ENCODE measurements around the gene FAM227A.

DNA sequence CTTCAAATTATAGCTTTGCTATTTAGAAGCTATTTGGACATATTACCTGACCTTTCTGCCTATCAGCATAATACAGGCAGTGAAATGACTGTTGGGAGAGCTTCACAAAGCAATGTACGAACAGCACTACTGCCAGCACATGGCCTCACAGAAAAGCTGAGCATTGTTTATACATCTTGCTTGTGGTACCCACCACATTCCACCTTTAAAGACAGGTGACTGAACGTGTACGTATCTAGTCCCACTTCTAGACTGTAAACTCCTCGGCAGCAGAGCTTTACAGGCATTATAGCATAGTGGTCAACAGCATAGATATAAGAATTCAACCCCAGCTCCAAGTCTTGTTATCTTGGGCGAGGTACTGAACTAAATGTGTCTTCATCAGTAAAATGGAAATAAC, 43.0 kb upstream of the FAM227A start:
- TF ChIP-seq, protein P1, sequence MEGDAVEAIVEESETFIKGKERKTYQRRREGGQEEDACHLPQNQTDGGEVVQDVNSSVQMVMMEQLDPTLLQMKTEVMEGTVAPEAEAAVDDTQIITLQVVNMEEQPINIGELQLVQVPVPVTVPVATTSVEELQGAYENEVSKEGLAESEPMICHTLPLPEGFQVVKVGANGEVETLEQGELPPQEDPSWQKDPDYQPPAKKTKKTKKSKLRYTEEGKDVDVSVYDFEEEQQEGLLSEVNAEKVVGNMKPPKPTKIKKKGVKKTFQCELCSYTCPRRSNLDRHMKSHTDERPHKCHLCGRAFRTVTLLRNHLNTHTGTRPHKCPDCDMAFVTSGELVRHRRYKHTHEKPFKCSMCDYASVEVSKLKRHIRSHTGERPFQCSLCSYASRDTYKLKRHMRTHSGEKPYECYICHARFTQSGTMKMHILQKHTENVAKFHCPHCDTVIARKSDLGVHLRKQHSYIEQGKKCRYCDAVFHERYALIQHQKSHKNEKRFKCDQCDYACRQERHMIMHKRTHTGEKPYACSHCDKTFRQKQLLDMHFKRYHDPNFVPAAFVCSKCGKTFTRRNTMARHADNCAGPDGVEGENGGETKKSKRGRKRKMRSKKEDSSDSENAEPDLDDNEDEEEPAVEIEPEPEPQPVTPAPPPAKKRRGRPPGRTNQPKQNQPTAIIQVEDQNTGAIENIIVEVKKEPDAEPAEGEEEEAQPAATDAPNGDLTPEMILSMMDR (conservative IDR thresholded peaks at IDR 0.05 in 1 of 2, IDR thresholded peaks at IDR 0.05 in 1 of 2; ENCODE audit: extremely low read depth in 1 of 2, insufficient read depth in 1 of 2, low read depth in 1 of 2, low read length in 2 of 2), result no peak
- no peak for TF ChIP-seq EZH2 (IDR thresholded peaks at IDR 0.05; ENCODE audit: borderline replicate concordance, low read length)
